GM10266 (cell line): ENCODE measurements around the gene FGF5.

Source experiments
- DNase-seq: peaks from one replicate; pipeline ENCODE4 v3.0.0; 2012; ENCODE audit errors: extremely low spot score
- CTCF ChIP-seq: IDR thresholded peaks from 2 replicates; pipeline ENCODE4 v1.5.1; 2012; ENCODE audit warnings: mild to moderate bottlenecking, low read depth; ENCODE audit not compliant: control insufficient read depth, insufficient read depth; ENCODE audit errors: missing control alignments

FGF5 gene

DNA sequence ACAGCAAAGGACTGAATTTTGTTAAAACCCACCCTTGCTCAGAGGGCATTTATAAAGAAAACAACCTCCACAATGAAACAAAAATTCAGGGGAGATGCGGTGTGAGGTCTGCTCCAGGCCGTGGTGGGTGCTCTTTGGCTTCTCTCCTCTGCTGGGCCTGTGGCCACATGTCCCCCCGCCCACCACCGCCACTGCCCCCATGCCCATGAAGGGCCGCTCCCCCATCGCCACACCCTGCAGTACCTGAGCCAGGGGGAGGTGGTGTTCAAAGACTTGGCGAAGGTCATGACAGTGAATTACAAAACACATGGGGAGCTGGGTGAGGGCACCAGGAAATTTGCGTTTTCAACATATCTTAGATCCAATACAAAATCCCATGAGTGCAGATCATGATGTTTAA, 54.9 kb downstream of the FGF5 start:
- no peak for TF ChIP-seq CTCF
- no peak for DNase-seq

GRCh38 chr4:80321776-80322175, 55.3 kb downstream of the FGF5 start:
- TF ChIP-seq CTCF: no peak
- no peak for DNase-seq

GRCh38 chr4:80322716-80323115, 56.3 kb downstream of the FGF5 start:
- no peak for DNase-seq

DNA sequence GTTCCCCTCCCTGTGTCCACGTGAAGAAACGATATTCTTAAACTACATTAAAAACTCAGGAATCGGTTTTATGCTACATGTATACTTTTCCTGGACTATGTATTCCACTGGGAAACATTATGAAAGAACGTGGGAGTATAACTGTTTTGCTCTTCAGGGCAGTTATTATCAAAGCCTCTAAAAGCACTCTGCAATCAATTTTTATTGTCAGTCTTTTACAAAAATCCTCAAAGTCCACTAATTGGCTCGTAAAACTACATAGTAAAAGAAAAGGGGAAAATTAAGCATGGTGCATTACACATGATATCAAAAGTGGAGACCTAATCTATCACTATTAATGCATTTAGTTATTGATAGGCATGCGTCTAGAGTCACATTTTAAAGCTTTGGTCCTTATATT, 57.7 kb downstream of the FGF5 start:
- DNase-seq: no peak
- TF ChIP-seq CTCF: no peak

More at GRCh38 chr4:80322716-80323115, 56.3 kb downstream of the FGF5 start:
- TF ChIP-seq CTCF: no peak

GRCh38 chr4:80331693-80332092, 65.2 kb downstream of the FGF5 start:
- no peak for TF ChIP-seq CTCF

GRCh38 chr4:80333121-80333520, 66.7 kb downstream of the FGF5 start:
- TF ChIP-seq CTCF: no peak
- no peak for DNase-seq

More at GRCh38 chr4:80331693-80332092, 65.2 kb downstream of the FGF5 start:
- DNase-seq: no peak

- no peak for TF ChIP-seq CTCF
Observed at GRCh38 chr4:80334568-80334967, 68.1 kb downstream of the FGF5 start.

More at GRCh38 chr4:80334568-80334967, 68.1 kb downstream of the FGF5 start:
- DNase-seq: no peak
